CD8-positive, alpha-beta memory T cell (primary cell): ENCODE results near the gene SRRM5. TPM values are rescaled to one million over a fixed set of nuclear protein-coding genes. Genes with fewer than 3 reads are reported as not detected.
A peak's percentile ranks its signal among the peaks of the same experiment; 100 is the strongest.

Experiments
- CTCF ChIA-PET: fragments of 350-600 bp; sonication (Branson Sonifier 250); formaldehyde crosslinking; loops from one replicate; lab custom pipeline; 2021; ENCODE audit warnings: antibody characterized with exemption; lab: Charles Lee
- POLR2A ChIA-PET: fragments of 350-600 bp; sonication (Branson Sonifier 250); formaldehyde crosslinking; loops from one replicate; lab custom pipeline; 2021; ENCODE audit warnings: antibody characterized with exemption; lab: Charles Lee
- DNase-seq, 5 donors: peaks; one replicate each; pipeline versions ENCODE4 v3.0.0 to v3.0.0-alpha.2; 2020 to 2022; ENCODE audit warnings: mixed read lengths in 1 of 5
- H3K27ac ChIP-seq: one replicate; pipeline ENCODE4 v1.7.0; 2013; ENCODE audit warnings: low read depth, mild to moderate bottlenecking, low read length, moderate library complexity
- H3K27me3 ChIP-seq: 2 replicates; pipeline ENCODE4 v1.7.0; 2013; ENCODE audit warnings: low read length, mild to moderate bottlenecking; ENCODE audit not compliant: insufficient read depth, poor library complexity, severe bottlenecking
- H3K36me3 ChIP-seq: 2 replicates; pipeline ENCODE4 v1.7.0; 2013; ENCODE audit warnings: mild to moderate bottlenecking, low read length, moderate library complexity; ENCODE audit not compliant: insufficient read depth
- H3K4me1 ChIP-seq: 2 replicates; pipeline ENCODE4 v1.7.0; 2013; ENCODE audit warnings: mild to moderate bottlenecking, low read length, moderate library complexity; ENCODE audit not compliant: insufficient read depth
- H3K4me3 ChIP-seq: 2 replicates; pipeline ENCODE4 v1.7.0; 2013; ENCODE audit warnings: mild to moderate bottlenecking, low read length
- H3K9me3 ChIP-seq: 2 replicates; pipeline ENCODE4 v1.7.0; 2013; ENCODE audit warnings: mild to moderate bottlenecking, low read length
- H3K27ac Mint-ChIP-seq, 8 donors: one replicate each; pipeline ENCODE4 v1.8.0; 2020 to 2021; ENCODE audit warnings: mixed read lengths in 8 of 8, mild to moderate bottlenecking in 6 of 8, inconsistent platforms in 3 of 8, moderate library complexity in 3 of 8
- H3K27me3 Mint-ChIP-seq, 2 donors: one replicate each; pipeline ENCODE4 v1.8.0; 2020 to 2021; ENCODE audit warnings: mixed read lengths in 2 of 2, mild to moderate bottlenecking in 1 of 2, moderate library complexity in 1 of 2
- H3K36me3 Mint-ChIP-seq, 3 donors: one replicate each; pipeline ENCODE4 v1.8.0; 2020 to 2021; ENCODE audit warnings: mixed read lengths in 3 of 3, inconsistent platforms in 1 of 3, mild to moderate bottlenecking in 1 of 3
- H3K4me1 Mint-ChIP-seq, 3 donors: one replicate each; pipeline ENCODE4 v1.8.0; 2020 to 2021; ENCODE audit warnings: mixed read lengths in 3 of 3, inconsistent platforms in 1 of 3, mild to moderate bottlenecking in 1 of 3
- H3K4me3 Mint-ChIP-seq, 7 donors: one replicate each; pipeline ENCODE4 v1.8.0; 2020 to 2021; ENCODE audit warnings: mixed read lengths in 7 of 7, mild to moderate bottlenecking in 6 of 7, moderate library complexity in 4 of 7, inconsistent platforms in 2 of 7
- H3K9me3 Mint-ChIP-seq, 5 donors: one replicate each; pipeline ENCODE4 v1.8.0; 2020 to 2022; ENCODE audit warnings: mixed read lengths in 5 of 5, mild to moderate bottlenecking in 3 of 5, moderate library complexity in 2 of 5, inconsistent platforms in 1 of 5
- polyA plus RNA-seq: library from polyadenylated mRNA; unstranded; fragments of 300-500 nt; fragmentation: Illumina TruSeq; gene quantifications from one replicate; pipeline ENCODE4 v1.2.3, GENCODE V29; 2021
- total RNA-seq, 2 experiments: library from RNA; stranded (reverse); gene quantifications; one replicate each; pipeline ENCODE4 v1.2.3, GENCODE V29; 2021

The SRRM5 gene
- total RNA-seq: under 1 TPM; 0.24 to 0.58 TPM
- polyA plus RNA-seq: 0.26 TPM

GRCh38 chr19:43611788-43612187 is at the start of gene SRRM5:
SRRM5 (plus strand) TSS chr19:43612088; CDS start chr19:43612122, 34 bp downstream.
- no peak within 1 kb of the TSS for H3K27ac ChIP-seq
- H3K4me3 Mint-ChIP-seq: peak within 1 kb of the TSS in 1 of 7 donors; percentile 50
- no peaks in the 10 kb centered on the region for H3K27me3 Mint-ChIP-seq
- H3K4me3 ChIP-seq: no peak within 1 kb of the TSS
- H3K27ac Mint-ChIP-seq: peak within 1 kb of the TSS in 6 of 8 donors; percentile 58 to 78 (median 72)
- H3K9me3 Mint-ChIP-seq: no peaks in the 10 kb centered on the region
- peaks cover 30 to 41% (median 31%) of the 10 kb centered on the region in 3 donors for H3K4me1 Mint-ChIP-seq
- peaks cover 3% of the 10 kb centered on the region for H3K4me1 ChIP-seq
- POLR2A ChIA-PET: no interaction called here
- H3K36me3 ChIP-seq: peaks cover 5% of the 10 kb centered on the region
- H3K27me3 ChIP-seq: no peaks in the 10 kb centered on the region
- peaks cover 0 to 51% (median 16%) of the 10 kb centered on the region in 3 donors for H3K36me3 Mint-ChIP-seq
- no peaks in the 10 kb centered on the region for H3K9me3 ChIP-seq
- no peak for DNase-seq
- CTCF ChIA-PET: no interaction called here

GRCh38 chr19:43562226-43562697 is 49.6 kb upstream of the SRRM5 start:
- Mint-ChIP-seq H3K9me3 (no peaks in the 10 kb centered on the region), H3K4me3 (peak overlapping the region; percentile 32 to 82 (median 68)), H3K36me3 (peaks cover 0 to 24% (median 10%) of the 10 kb centered on the region in 3 donors), H3K27ac (peak overlapping the region; percentile 89 to 98 (median 94)), H3K27me3 (peaks cover 0 to 3% of the 10 kb centered on the region in 2 donors), H3K4me1 (peaks cover 47 to 61% (median 60%) of the 10 kb centered on the region in 3 donors)
- no peaks in the 10 kb centered on the region for H3K27me3 ChIP-seq
- H3K27ac ChIP-seq: peak overlapping the region; percentile 75
- peak in 1 of 5 donors; percentile 17 for DNase-seq
- peaks cover 47% of the 10 kb centered on the region for H3K4me1 ChIP-seq
- CTCF ChIA-PET: interaction anchor here (5.8 kb wide), 1 partner anchor 33 kb away, joined by 34 read pairs; the partner anchor contains the start of genes IRGQ and ZNF576
- no peaks in the 10 kb centered on the region for H3K9me3 ChIP-seq
- peaks cover 9% of the 10 kb centered on the region for H3K36me3 ChIP-seq
- POLR2A ChIA-PET: interaction anchor here (0.7 to 2.0 kb wide), 4 partner anchors 13 to 72 kb away, joined by 3 to 8 read pairs (median 4); partner anchors contain the start of genes IRGQ, PINLYP, XRCC1 and ZNF576
- H3K4me3 ChIP-seq: peak overlapping the region; percentile 70

GRCh38 chr19:43562698-43563241 is 49.1 kb upstream of the SRRM5 start:
- H3K9me3 Mint-ChIP-seq: no peaks in the 10 kb centered on the region

GRCh38 chr19:43563816-43564457 is 48.0 kb upstream of the SRRM5 start:
- H3K4me3 Mint-ChIP-seq: peak overlapping the region in 4 of 7 donors; percentile 0 to 12 (median 4)
- H3K4me1 Mint-ChIP-seq: peaks cover 47 to 64% (median 61%) of the 10 kb centered on the region in 3 donors
- no peak overlapping the region for H3K4me3 ChIP-seq
- no peaks in the 10 kb centered on the region for H3K9me3 ChIP-seq
- DNase-seq: no peak
- POLR2A ChIA-PET: interaction anchor here (2.0 kb wide), 1 partner anchor 31 kb away, joined by 8 read pairs; the partner anchor contains the start of genes IRGQ and ZNF576
- no peaks in the 10 kb centered on the region for H3K36me3 ChIP-seq
- peaks cover 0 to 3% of the 10 kb centered on the region in 2 donors for H3K27me3 Mint-ChIP-seq
- H3K9me3 Mint-ChIP-seq: no peaks in the 10 kb centered on the region
- no peaks in the 10 kb centered on the region for H3K27me3 ChIP-seq
- H3K27ac Mint-ChIP-seq: peak overlapping the region; percentile 89 to 98 (median 94)
- H3K27ac ChIP-seq: no peak overlapping the region
- CTCF ChIA-PET: interaction anchor here (0.9 to 5.8 kb wide), 3 partner anchors 9 to 31 kb away, joined by 3 to 34 read pairs (median 4); partner anchors contain the start of genes IRGQ and ZNF576
- peaks cover 47% of the 10 kb centered on the region for H3K4me1 ChIP-seq
- peaks cover 0 to 17% (median 7%) of the 10 kb centered on the region in 3 donors for H3K36me3 Mint-ChIP-seq

More at GRCh38 chr19:43562698-43563241, 49.1 kb upstream of the SRRM5 start:
- ChIA-PET CTCF (interaction anchor here (5.8 kb wide), 1 partner anchor 32 kb away, joined by 34 read pairs; the partner anchor contains the start of genes IRGQ and ZNF576), POLR2A (interaction anchor here (0.7 to 2.0 kb wide), 3 partner anchors 12 to 55 kb away, joined by 3 to 8 read pairs (median 3); partner anchors contain the start of genes IRGQ, PINLYP, XRCC1 and ZNF576)
- H3K27ac ChIP-seq: peak overlapping the region; percentile 75
- H3K36me3 ChIP-seq: peaks cover 4% of the 10 kb centered on the region
- no peaks in the 10 kb centered on the region for H3K27me3 ChIP-seq
- H3K4me1 ChIP-seq: peaks cover 47% of the 10 kb centered on the region
- H3K27me3 Mint-ChIP-seq: peaks cover 0 to 3% of the 10 kb centered on the region in 2 donors
- peak; percentile 74 to 93 (median 79) for DNase-seq
- peaks cover 0 to 23% (median 8%) of the 10 kb centered on the region in 3 donors for H3K36me3 Mint-ChIP-seq
- peak overlapping the region; percentile 70 for H3K4me3 ChIP-seq
- H3K27ac Mint-ChIP-seq: peak overlapping the region; percentile 89 to 98 (median 94)
- H3K4me1 Mint-ChIP-seq: peaks cover 47 to 61% (median 60%) of the 10 kb centered on the region in 3 donors
- H3K4me3 Mint-ChIP-seq: peak overlapping the region; percentile 32 to 82 (median 68)
- H3K9me3 ChIP-seq: no peaks in the 10 kb centered on the region

- peaks cover 48 to 64% (median 60%) of the 10 kb centered on the region in 3 donors for H3K4me1 Mint-ChIP-seq
Observed at GRCh38 chr19:43564800-43565199, 47.1 kb upstream of the SRRM5 start.

GRCh38 chr19:43569657-43570056 is 42.2 kb upstream of the SRRM5 start:
- CTCF ChIA-PET: interaction anchor here (4.0 kb wide), 1 partner anchor 15 kb away, joined by 22 read pairs; no protein-coding TSS in a partner anchor
- Mint-ChIP-seq H3K27ac (peak overlapping the region; percentile 3 to 84 (median 70)), H3K9me3 (no peaks in the 10 kb centered on the region), H3K4me1 (peaks cover 30 to 62% (median 53%) of the 10 kb centered on the region in 3 donors), H3K4me3 (peak overlapping the region in 1 of 7 donors; percentile 64), H3K36me3 (peaks cover 0 to 25% (median 12%) of the 10 kb centered on the region in 3 donors), H3K27me3 (no peaks in the 10 kb centered on the region)
- Histone ChIP-seq H3K9me3 (no peaks in the 10 kb centered on the region), H3K36me3 (peaks cover 11% of the 10 kb centered on the region), H3K4me1 (peaks cover 9% of the 10 kb centered on the region), H3K27me3 (no peaks in the 10 kb centered on the region), H3K4me3 (no peak overlapping the region), H3K27ac (no peak overlapping the region)
- POLR2A ChIA-PET: no interaction called here
- no peak for DNase-seq

More at GRCh38 chr19:43564800-43565199, 47.1 kb upstream of the SRRM5 start:
- Histone ChIP-seq H3K27me3 (no peaks in the 10 kb centered on the region), H3K36me3 (no peaks in the 10 kb centered on the region), H3K4me3 (no peak overlapping the region), H3K27ac (no peak overlapping the region), H3K4me1 (peaks cover 47% of the 10 kb centered on the region), H3K9me3 (no peaks in the 10 kb centered on the region)
- Mint-ChIP-seq H3K4me3 (no peak overlapping the region), H3K9me3 (no peaks in the 10 kb centered on the region), H3K36me3 (peaks cover 0 to 15% (median 7%) of the 10 kb centered on the region in 3 donors), H3K27me3 (peaks cover 0 to 3% of the 10 kb centered on the region in 2 donors), H3K27ac (peak overlapping the region in 6 of 8 donors; percentile 44 to 98 (median 70))
- DNase-seq: no peak
- CTCF ChIA-PET: interaction anchor here (1.6 to 2.2 kb wide), 2 partner anchors 9 to 30 kb away, joined by 8 to 12 read pairs; no protein-coding TSS in a partner anchor
- POLR2A ChIA-PET: no interaction called here

- DNase-seq: no peak
- H3K36me3 Mint-ChIP-seq: peaks cover 3 to 28% (median 8%) of the 10 kb centered on the region in 3 donors
- H3K4me1 Mint-ChIP-seq: peaks cover 31 to 62% (median 53%) of the 10 kb centered on the region in 3 donors
- no peaks in the 10 kb centered on the region for H3K9me3 ChIP-seq
- H3K27ac ChIP-seq: no peak overlapping the region
- peak overlapping the region in 1 of 7 donors; percentile 64 for H3K4me3 Mint-ChIP-seq
- POLR2A ChIA-PET: no interaction called here
- no peaks in the 10 kb centered on the region for H3K27me3 ChIP-seq
- peaks cover 11% of the 10 kb centered on the region for H3K36me3 ChIP-seq
- peak overlapping the region; percentile 11 to 84 (median 70) for H3K27ac Mint-ChIP-seq
- CTCF ChIA-PET: interaction anchor here (2.4 to 4.0 kb wide), 2 partner anchors 15 to 24 kb away, joined by 15 to 22 read pairs; no protein-coding TSS in a partner anchor
- peaks cover 8% of the 10 kb centered on the region for H3K4me1 ChIP-seq
- no peaks in the 10 kb centered on the region for H3K9me3 Mint-ChIP-seq
- no peaks in the 10 kb centered on the region for H3K27me3 Mint-ChIP-seq
- no peak overlapping the region for H3K4me3 ChIP-seq
Observed at GRCh38 chr19:43570174-43570791, 41.6 kb upstream of the SRRM5 start.
